ENCODE results near the gene CEP20.

GRCh38 chr16:15934991-15935390, 46.6 kb upstream of the CEP20 start:
- TF ChIP-seq POLR2A (IDR thresholded peaks at IDR 0.05): no peak
- TF ChIP-seq CTCF (IDR thresholded peaks at IDR 0.05): no peak

Measured in adrenal gland (tissue), 5 donors.